ENCODE results near the gene SYNGR2. TPM values are rescaled to one million over a fixed set of nuclear protein-coding genes. Genes with fewer than 3 reads are reported as not detected.

SYNGR2 gene
- polyA plus RNA-seq, 1 donor (not counting 4 experiments of a cell fraction or from before 2014, with no cell fraction given): 103 TPM

GRCh38 chr17:78132084-78132676, 36.2 kb upstream of the SYNGR2 start:
- dilution Hi-C loops (cut with MboI; ENCODE audit: extremely low pct_ligation_motif_present, low sequenced_read_pairs): no loop called here
- no peak for DNase-seq (ENCODE audit: low read depth, low spot score)
- H3K4me2 ChIP-seq (ENCODE audit: control insufficient read depth, extremely low read depth, insufficient read depth, low read depth, low read length): peak overlapping the region; percentile 54

DNA sequence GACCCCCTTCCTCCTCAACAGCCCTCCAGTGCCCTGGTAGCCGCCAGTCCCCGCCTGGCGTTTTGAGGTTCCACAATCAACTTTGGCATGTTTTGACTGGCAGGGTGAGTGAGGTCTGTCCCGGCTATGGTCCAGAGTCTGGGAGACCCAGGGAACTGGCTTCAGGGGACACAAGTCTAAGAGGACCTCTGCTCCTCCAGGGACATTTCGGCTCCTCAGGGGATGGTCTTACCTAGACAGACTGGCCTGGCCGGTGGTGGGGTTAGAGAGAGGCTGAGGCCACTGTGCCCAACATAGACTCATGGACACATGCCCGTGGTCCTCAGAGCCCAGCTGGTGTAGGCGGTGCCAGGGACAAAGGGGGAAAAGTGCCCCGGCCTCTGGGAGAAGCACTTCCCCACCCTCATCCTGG, 35.6 kb upstream of the SYNGR2 start:
- no peaks in the 10 kb centered on the region for H3K9me3 ChIP-seq (ENCODE audit: control insufficient read depth, low read depth, low read length)

More at GRCh38 chr17:78132084-78132676, 36.2 kb upstream of the SYNGR2 start:
- no peak for FAIRE-seq
- no peaks in the 10 kb centered on the region for H3K79me2 ChIP-seq (ENCODE audit: control insufficient read depth, insufficient read depth, low read length)
- H3K9me1 ChIP-seq (ENCODE audit: control insufficient read depth, extremely low read depth, insufficient read depth, low read length): peaks cover 4% of the 10 kb centered on the region
- H3K9me3 ChIP-seq (ENCODE audit: control insufficient read depth, low read depth, low read length): no peaks in the 10 kb centered on the region
- peak overlapping the region; percentile 15 for H2AFZ ChIP-seq (ENCODE audit: control insufficient read depth, low read length)
- H3K4me3 ChIP-seq (ENCODE audit: control insufficient read depth in 2 of 3, extremely low read depth in 1 of 3, insufficient read depth in 2 of 3, low read depth in 1 of 3, low read length in 3 of 3): peak overlapping the region; percentile 14 to 34 (median 24)
- TF ChIP-seq EZH2 (IDR thresholded peaks at IDR 0.05; ENCODE audit: low read length): no peak
- peak overlapping the region; percentile 15 for H3K9ac ChIP-seq (ENCODE audit: control insufficient read depth, extremely low read depth, insufficient read depth, low read length)
- H3K27me3 ChIP-seq (ENCODE audit: control insufficient read depth, extremely low read depth, insufficient read depth, low read length): peaks cover 31% of the 10 kb centered on the region
- no peaks in the 10 kb centered on the region for H3K36me3 ChIP-seq (ENCODE audit: control insufficient read depth in 2 of 2, extremely low read depth in 1 of 2, insufficient read depth in 2 of 2, low read length in 2 of 2)
- H4K20me1 ChIP-seq (ENCODE audit: control insufficient read depth, extremely low read depth, insufficient read depth, low read length): no peaks in the 10 kb centered on the region
- H3K27ac ChIP-seq (ENCODE audit: control insufficient read depth, insufficient read depth, low read length): no peak overlapping the region
- H3K4me1 ChIP-seq (ENCODE audit: control insufficient read depth, extremely low read depth, insufficient read depth, low read length): peaks cover 13% of the 10 kb centered on the region

More for the DNA sequence above, 35.6 kb upstream of the SYNGR2 start:
- no peaks in the 10 kb centered on the region for H3K36me3 ChIP-seq (ENCODE audit: control insufficient read depth in 2 of 2, extremely low read depth in 1 of 2, insufficient read depth in 2 of 2, low read length in 2 of 2)
- peaks cover 31% of the 10 kb centered on the region for H3K27me3 ChIP-seq (ENCODE audit: control insufficient read depth, extremely low read depth, insufficient read depth, low read length)
- peaks cover 10% of the 10 kb centered on the region for H3K4me1 ChIP-seq (ENCODE audit: control insufficient read depth, extremely low read depth, insufficient read depth, low read length)
- H3K4me2 ChIP-seq (ENCODE audit: control insufficient read depth, extremely low read depth, insufficient read depth, low read depth, low read length): peak overlapping the region; percentile 54
- H4K20me1 ChIP-seq (ENCODE audit: control insufficient read depth, extremely low read depth, insufficient read depth, low read length): no peaks in the 10 kb centered on the region
- peak overlapping the region; percentile 15 for H2AFZ ChIP-seq (ENCODE audit: control insufficient read depth, low read length)
- no peak for FAIRE-seq
- dilution Hi-C loops (cut with MboI; ENCODE audit: extremely low pct_ligation_motif_present, low sequenced_read_pairs): no loop called here
- DNase-seq (ENCODE audit: low read depth, low spot score): no peak
- peaks cover 4% of the 10 kb centered on the region for H3K9me1 ChIP-seq (ENCODE audit: control insufficient read depth, extremely low read depth, insufficient read depth, low read length)
- no peak overlapping the region for H3K4me3 ChIP-seq (ENCODE audit: control insufficient read depth in 2 of 3, extremely low read depth in 1 of 3, insufficient read depth in 2 of 3, low read depth in 1 of 3, low read length in 3 of 3)
- no peak for TF ChIP-seq EZH2 (IDR thresholded peaks at IDR 0.05; ENCODE audit: low read length)
- TF ChIP-seq, protein P1, sequence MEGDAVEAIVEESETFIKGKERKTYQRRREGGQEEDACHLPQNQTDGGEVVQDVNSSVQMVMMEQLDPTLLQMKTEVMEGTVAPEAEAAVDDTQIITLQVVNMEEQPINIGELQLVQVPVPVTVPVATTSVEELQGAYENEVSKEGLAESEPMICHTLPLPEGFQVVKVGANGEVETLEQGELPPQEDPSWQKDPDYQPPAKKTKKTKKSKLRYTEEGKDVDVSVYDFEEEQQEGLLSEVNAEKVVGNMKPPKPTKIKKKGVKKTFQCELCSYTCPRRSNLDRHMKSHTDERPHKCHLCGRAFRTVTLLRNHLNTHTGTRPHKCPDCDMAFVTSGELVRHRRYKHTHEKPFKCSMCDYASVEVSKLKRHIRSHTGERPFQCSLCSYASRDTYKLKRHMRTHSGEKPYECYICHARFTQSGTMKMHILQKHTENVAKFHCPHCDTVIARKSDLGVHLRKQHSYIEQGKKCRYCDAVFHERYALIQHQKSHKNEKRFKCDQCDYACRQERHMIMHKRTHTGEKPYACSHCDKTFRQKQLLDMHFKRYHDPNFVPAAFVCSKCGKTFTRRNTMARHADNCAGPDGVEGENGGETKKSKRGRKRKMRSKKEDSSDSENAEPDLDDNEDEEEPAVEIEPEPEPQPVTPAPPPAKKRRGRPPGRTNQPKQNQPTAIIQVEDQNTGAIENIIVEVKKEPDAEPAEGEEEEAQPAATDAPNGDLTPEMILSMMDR (optimal IDR thresholded peaks at IDR 0.05 in 1 of 3, IDR thresholded peaks at IDR 0.05 in 1 of 3, conservative IDR thresholded peaks at IDR 0.05 in 1 of 3; ENCODE audit: extremely low read depth in 1 of 3, insufficient read depth in 2 of 3, low read length in 3 of 3): no peak
- no peak overlapping the region for H3K27ac ChIP-seq (ENCODE audit: control insufficient read depth, insufficient read depth, low read length)
- no peak overlapping the region for H3K9ac ChIP-seq (ENCODE audit: control insufficient read depth, extremely low read depth, insufficient read depth, low read length)
- no peaks in the 10 kb centered on the region for H3K79me2 ChIP-seq (ENCODE audit: control insufficient read depth, insufficient read depth, low read length)
